ENCODE results near the gene FAM184B. TPM values are rescaled to one million over a fixed set of nuclear protein-coding genes. Genes with fewer than 3 reads are reported as not detected.

The FAM184B gene
- 0.02 to 0.05 TPM (median 0.02 TPM) in 5 replicates for total RNA-seq (2022; extraction: Qiagen RNA extraction)

GRCh38 chr4:17781300-17782287, at the start of gene FAM184B:
FAM184B (minus strand) TSS chr4:17781621; CDS start chr4:17781299, 322 bp downstream.

GRCh38 chr4:17810260-17811077, 29.0 kb upstream of the FAM184B start, which contains the start of the genes DCAF16 and NCAPG:
DCAF16 (minus strand) TSS chr4:17810757; CDS start chr4:17804141, 6,616 bp downstream.
NCAPG (plus strand) TSS chr4:17810979; CDS start chr4:17811078, 99 bp downstream.

GRCh38 chr4:17614416-17615299, 166.8 kb downstream of the FAM184B start, which contains the start of gene MED28:
MED28 (plus strand) TSS chr4:17614641; CDS start chr4:17614655, 14 bp downstream.

Other genes with a start within 250 kb of the FAM184B start
- 33.5 to 48.4 TPM (median 34.7 TPM) in 5 replicates for gene LAP3, start 204.4 kb downstream of the FAM184B start, total RNA-seq (2022; extraction: Qiagen RNA extraction)
- gene MED28, start 167.0 kb downstream of the FAM184B start, total RNA-seq (2022; extraction: Qiagen RNA extraction), result 26.7 to 38.0 TPM (median 33.3 TPM) in 5 replicates
- gene DCAF16, start 29.1 kb upstream of the FAM184B start, total RNA-seq (2022; extraction: Qiagen RNA extraction), result 4.0 to 9.2 TPM (median 7.1 TPM) in 5 replicates
- gene NCAPG, start 29.4 kb upstream of the FAM184B start, total RNA-seq (2022; extraction: Qiagen RNA extraction), result 22.3 to 29.6 TPM (median 27.4 TPM) in 5 replicates
- 3.0 to 6.0 TPM (median 4.1 TPM) in 5 replicates for gene LCORL, start 240.1 kb upstream of the FAM184B start, total RNA-seq (2022; extraction: Qiagen RNA extraction)

Data from A549 treated with Hydrocortisone at 1 μM for 4 hours (cell line).